ENCODE data around the gene PPP1R12C.

Gene PPP1R12C

GRCh38 chr19:55088543-55089341 is 28.7 kb downstream of the PPP1R12C start:
- DNase-seq = peak; percentile 81

GRCh38 chr19:55088021-55088451 is 29.4 kb downstream of the PPP1R12C start:
- DNase-seq = no peak

GRCh38 chr19:55087542-55087901 is 29.9 kb downstream of the PPP1R12C start:
- DNase-seq = no peak

GRCh38 chr19:55086730-55087541 is 30.5 kb downstream of the PPP1R12C start:
- DNase-seq = peak; percentile 89

GRCh38 chr19:55085923-55086715 is 31.3 kb downstream of the PPP1R12C start:
- no peak for DNase-seq

GRCh38 chr19:55084416-55084815 is 33.0 kb downstream of the PPP1R12C start:
- no peak for DNase-seq

- no peak for DNase-seq
Observed at GRCh38 chr19:55083004-55083850, 34.2 kb downstream of the PPP1R12C start.

GRCh38 chr19:55082020-55082851 is 35.2 kb downstream of the PPP1R12C start:
- DNase-seq = no peak

GRCh38 chr19:55081770-55082019 is 35.7 kb downstream of the PPP1R12C start:
- DNase-seq = no peak

- peak; percentile 82 for DNase-seq
Observed at GRCh38 chr19:55080968-55081769, 36.3 kb downstream of the PPP1R12C start.

- peak; percentile 70 for DNase-seq
Observed at GRCh38 chr19:55080121-55080967, 37.1 kb downstream of the PPP1R12C start.

GRCh38 chr19:55079400-55080038 is 37.9 kb downstream of the PPP1R12C start:
- no peak for DNase-seq

GRCh38 chr19:55078996-55079395 is 38.4 kb downstream of the PPP1R12C start:
- no peak for DNase-seq

- DNase-seq = no peak
Observed at GRCh38 chr19:55077106-55077505, 40.3 kb downstream of the PPP1R12C start.

- DNase-seq = no peak
Observed at GRCh38 chr19:55076321-55076720, 41.1 kb downstream of the PPP1R12C start.

- DNase-seq = no peak
Observed at GRCh38 chr19:55075371-55075998, 42.0 kb downstream of the PPP1R12C start, which contains the start of gene EPS8L1. Gene EPS8L1, plus strand, starts transcription at chr19:55075869. Its CDS starts 576 bp downstream, at chr19:55076445.

- no peak for DNase-seq
Observed at GRCh38 chr19:55071913-55072312, 45.5 kb downstream of the PPP1R12C start.

GRCh38 chr19:55071129-55071502 is 46.3 kb downstream of the PPP1R12C start:
- no peak for DNase-seq

Data from right hindlimb (tissue), 1 donor.